Activated CD8-positive, alpha-beta memory T cell treated with anti-CD3 and anti-CD28 coated beads, Interleukin-2, amount 10 ng/mL, durations not matched to agents 7 days and 5 days (primary cell): ENCODE data around the gene AGXT. TPM values are rescaled to one million over a fixed set of nuclear protein-coding genes. Genes with fewer than 3 reads are reported as not detected.

Source experiments
- ATAC-seq: fragments of 150-1000 bp; cut with Tn5 transposase; one replicate; pipeline ENCODE4 v1.10.0; 2021; ENCODE audit warnings: moderate library complexity
- CTCF ChIA-PET: fragments of 350-600 bp; sonication (Branson Sonifier 250); formaldehyde crosslinking; loops from one replicate; lab custom pipeline; 2021; ENCODE audit warnings: antibody characterized with exemption; lab: Charles Lee
- DNase-seq: peaks from one replicate; pipeline ENCODE4 v3.0.0-alpha.2; 2020
- H3K27ac Mint-ChIP-seq: one replicate; pipeline ENCODE4 v1.8.0; 2021; ENCODE audit warnings: mild to moderate bottlenecking, mixed read lengths
- H3K27me3 Mint-ChIP-seq: one replicate; pipeline ENCODE4 v1.8.0; 2021; ENCODE audit warnings: mixed read lengths
- H3K36me3 Mint-ChIP-seq: one replicate; pipeline ENCODE4 v1.8.0; 2021; ENCODE audit warnings: mild to moderate bottlenecking, mixed read lengths
- H3K4me1 Mint-ChIP-seq: one replicate; pipeline ENCODE4 v1.8.0; 2021; ENCODE audit warnings: mixed read lengths
- H3K4me3 Mint-ChIP-seq: one replicate; pipeline ENCODE4 v1.8.0; 2021; ENCODE audit warnings: mild to moderate bottlenecking, moderate library complexity, mixed read lengths
- H3K9me3 Mint-ChIP-seq: one replicate; pipeline ENCODE4 v1.8.0; 2022; ENCODE audit warnings: low read depth, mixed read lengths
- total RNA-seq, 2 experiments: library from RNA; stranded (reverse); gene quantifications; one replicate each; pipeline ENCODE4 v1.2.3, GENCODE V29; 2021

AGXT gene
- total RNA-seq, 2 experiments from 2014 or later = not detected

DNA sequence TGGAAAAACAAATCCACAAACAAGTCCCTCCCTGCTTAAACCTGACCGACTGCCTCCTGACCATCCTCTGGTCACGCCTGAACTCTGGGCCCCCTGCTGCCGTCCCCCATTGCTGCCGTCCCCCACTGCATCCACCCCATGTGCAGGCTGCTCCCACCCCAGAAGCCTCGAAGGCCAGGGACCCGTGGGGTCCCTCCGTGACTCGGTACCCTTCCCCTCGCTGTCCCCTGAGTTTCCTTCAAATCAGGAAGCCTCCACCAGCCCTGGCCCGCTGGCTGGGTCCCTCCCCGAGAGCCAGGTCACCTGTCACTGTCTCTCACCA lies 17.9 kb upstream of the AGXT start:
- peaks cover 12% of the 10 kb centered on the region for H3K9me3 Mint-ChIP-seq
- no peak for DNase-seq

DNA sequence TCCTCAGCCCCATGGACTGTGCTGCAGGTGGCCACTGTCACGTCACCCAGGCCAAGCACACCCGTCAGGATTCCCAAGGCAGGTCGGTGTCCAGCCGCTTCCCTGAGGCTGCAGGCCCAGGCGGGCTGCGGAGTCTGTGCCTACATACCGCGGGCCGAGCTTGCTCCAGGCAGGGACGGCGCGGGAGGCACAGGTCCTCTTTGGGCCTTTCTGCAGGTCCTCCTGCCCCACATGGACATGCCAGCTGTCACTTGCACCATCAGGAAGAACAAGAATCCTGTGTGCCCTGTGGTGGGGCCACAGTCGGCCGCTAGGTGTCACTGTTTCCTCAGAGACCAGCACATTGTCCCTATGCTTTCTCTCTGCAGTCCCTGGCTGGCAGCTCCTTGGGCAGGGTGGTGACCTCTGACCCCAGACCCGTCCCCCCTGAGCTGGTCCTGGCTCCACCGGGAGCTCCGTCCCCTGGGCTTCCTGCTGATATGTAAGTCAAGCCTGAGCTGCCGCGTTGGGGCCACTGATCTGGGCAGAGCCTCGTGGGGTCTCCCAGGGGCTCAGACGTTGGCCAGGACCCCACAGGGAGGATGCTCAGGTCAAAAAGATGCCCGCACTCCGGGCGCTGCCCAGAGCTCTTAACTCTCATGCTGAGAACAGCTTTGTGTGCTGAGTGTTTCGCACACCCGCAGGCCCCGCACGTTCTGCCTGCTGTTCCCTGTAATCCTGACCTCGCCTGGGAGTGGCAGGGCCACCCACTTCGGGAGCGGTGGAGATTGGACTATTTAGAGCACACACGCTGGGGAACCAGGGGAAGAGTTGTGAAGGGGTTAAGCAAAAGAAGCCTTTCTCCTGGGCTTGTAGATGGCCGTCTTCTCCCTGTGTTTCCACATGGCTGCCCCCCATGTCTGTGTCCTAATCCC lies 17.3 kb upstream of the AGXT start:
- peaks cover 3% of the 10 kb centered on the region for H3K27me3 Mint-ChIP-seq
- CTCF ChIA-PET = interaction anchor here (0.7 to 2.5 kb wide), 10 partner anchors 9 to 883 kb away, joined by 3 to 22 read pairs (median 3); partner anchors contain the start of genes D2HGDH and PPP1R7
- H3K36me3 Mint-ChIP-seq = no peaks in the 10 kb centered on the region
- no peak overlapping the region for H3K4me3 Mint-ChIP-seq
- peak; percentile 92 for ATAC-seq
- DNase-seq = peak; percentile 86
- no peak overlapping the region for H3K27ac Mint-ChIP-seq
- peaks cover 11% of the 10 kb centered on the region for H3K9me3 Mint-ChIP-seq
- H3K4me1 Mint-ChIP-seq = no peaks in the 10 kb centered on the region

More for the DNA sequence above, 17.9 kb upstream of the AGXT start:
- H3K4me1 Mint-ChIP-seq = no peaks in the 10 kb centered on the region
- no peaks in the 10 kb centered on the region for H3K36me3 Mint-ChIP-seq
- no peak overlapping the region for H3K4me3 Mint-ChIP-seq
- CTCF ChIA-PET = interaction anchor here (0.7 to 2.5 kb wide), 7 partner anchors 10 to 883 kb away, joined by 3 to 22 read pairs (median 3); partner anchors contain the start of genes D2HGDH and PPP1R7
- no peak for ATAC-seq
- no peak overlapping the region for H3K27ac Mint-ChIP-seq
- peaks cover 3% of the 10 kb centered on the region for H3K27me3 Mint-ChIP-seq

DNA sequence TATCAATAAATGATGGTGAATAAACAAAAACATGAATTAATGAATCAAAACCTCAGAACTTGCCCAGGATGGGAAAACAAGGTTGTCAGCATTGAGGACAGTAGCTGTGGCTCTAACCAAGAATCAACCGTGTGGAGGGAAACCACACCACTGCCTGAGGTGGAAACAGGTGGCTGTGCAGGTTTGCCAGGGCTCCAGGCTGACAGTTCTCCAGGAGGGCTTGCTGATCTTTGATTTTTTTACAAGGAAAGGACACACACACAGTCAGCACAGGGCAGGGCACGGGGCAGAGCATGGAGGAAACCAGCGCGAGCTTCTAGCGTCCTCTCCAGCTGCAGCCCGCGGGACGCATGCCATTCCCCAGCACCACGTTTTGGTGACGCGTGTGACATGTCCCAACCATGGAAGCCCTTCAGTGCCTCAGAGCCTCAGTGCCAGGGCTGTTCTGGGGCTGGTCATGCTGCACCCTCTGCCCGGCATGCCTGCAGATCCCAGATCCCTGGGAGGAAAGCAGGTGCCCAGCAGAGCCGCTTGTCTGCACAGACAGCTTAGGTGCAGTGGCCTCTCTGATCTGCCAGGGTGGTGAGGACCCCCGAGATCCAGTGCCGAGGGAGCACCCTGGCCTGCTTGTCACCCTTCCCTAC lies 15.8 kb upstream of the AGXT start:
- Mint-ChIP-seq H3K27me3 (peaks cover 3% of the 10 kb centered on the region), H3K27ac (no peak overlapping the region), H3K9me3 (peaks cover 7% of the 10 kb centered on the region), H3K4me3 (no peak overlapping the region), H3K4me1 (no peaks in the 10 kb centered on the region), H3K36me3 (no peaks in the 10 kb centered on the region)
- CTCF ChIA-PET = interaction anchor here (1.5 kb wide), 1 partner anchor 225 kb away, joined by 4 read pairs; no protein-coding TSS in a partner anchor
- ATAC-seq (no peak), DNase-seq (no peak)

DNA sequence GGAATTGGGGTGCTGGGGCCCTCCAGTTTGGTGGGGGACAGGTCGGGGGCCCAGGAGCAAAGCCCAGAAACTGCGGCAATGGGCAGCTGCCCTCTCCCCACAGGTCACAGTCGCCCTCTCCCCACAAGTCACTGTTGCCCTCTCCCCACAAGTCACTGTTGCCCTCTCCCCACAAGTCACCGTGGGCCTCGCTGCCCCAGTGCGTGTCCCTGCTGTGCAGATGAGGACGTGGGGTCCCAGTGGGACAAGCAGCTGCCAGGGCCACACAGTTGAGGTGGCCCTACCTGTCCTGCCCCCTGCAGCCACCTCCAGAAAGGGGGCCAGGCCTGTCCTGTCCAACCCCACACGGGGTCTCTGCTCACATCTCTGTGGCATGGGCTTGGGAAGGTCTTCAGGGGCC lies 13.0 kb upstream of the AGXT start:
- no peaks in the 10 kb centered on the region for H3K36me3 Mint-ChIP-seq
- no peaks in the 10 kb centered on the region for H3K4me1 Mint-ChIP-seq
- peaks cover 4% of the 10 kb centered on the region for H3K27me3 Mint-ChIP-seq
- no peak overlapping the region for H3K27ac Mint-ChIP-seq
- DNase-seq = no peak
- CTCF ChIA-PET = no interaction called here
- no peak overlapping the region for H3K4me3 Mint-ChIP-seq
- no peak for ATAC-seq
- peaks cover 5% of the 10 kb centered on the region for H3K9me3 Mint-ChIP-seq

DNA sequence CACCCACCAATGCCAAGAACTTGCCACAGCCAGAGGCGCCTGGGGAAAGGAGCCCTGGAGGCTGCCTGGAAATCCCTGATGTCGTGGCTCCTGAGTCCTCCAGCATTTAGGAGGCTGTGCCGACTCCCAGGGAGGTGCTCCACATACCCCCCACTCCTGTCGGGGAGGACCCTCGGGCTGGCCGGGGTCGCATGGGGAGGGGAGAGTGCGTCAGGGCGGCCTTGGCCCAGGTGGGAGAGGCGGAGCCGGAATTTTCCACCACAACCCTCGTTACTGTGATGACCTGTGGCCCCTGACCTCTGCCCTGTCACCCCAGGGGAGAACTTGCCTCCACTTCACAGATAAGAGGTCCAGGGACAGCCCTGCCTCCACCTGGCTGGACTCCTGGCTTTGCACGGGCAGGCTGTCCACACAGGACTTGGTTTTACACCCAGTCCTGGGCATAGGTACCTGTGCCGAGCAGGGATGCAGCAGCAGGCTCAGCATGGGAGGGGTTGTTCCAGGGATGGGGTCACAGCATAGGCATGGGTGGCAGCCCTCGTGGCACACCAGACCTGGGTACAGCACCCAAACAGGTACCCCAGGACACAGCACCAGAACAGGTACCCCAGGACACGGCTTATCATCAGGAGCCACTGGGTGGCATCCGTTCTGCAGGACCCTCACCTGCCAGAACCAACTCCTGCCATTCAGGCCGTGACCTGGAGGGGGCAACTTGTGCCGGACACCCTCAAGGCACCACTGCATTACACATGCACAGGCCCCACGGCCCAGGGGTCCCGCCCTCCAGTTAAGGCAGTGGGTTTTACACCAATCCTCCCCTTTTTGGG lies 12.3 kb upstream of the AGXT start:
- no peak overlapping the region for H3K27ac Mint-ChIP-seq
- CTCF ChIA-PET = no interaction called here
- H3K36me3 Mint-ChIP-seq = no peaks in the 10 kb centered on the region
- H3K9me3 Mint-ChIP-seq = peaks cover 5% of the 10 kb centered on the region
- ATAC-seq (no peak), DNase-seq (no peak)
- peaks cover 5% of the 10 kb centered on the region for H3K27me3 Mint-ChIP-seq
- no peaks in the 10 kb centered on the region for H3K4me1 Mint-ChIP-seq
- H3K4me3 Mint-ChIP-seq = no peak overlapping the region

DNA sequence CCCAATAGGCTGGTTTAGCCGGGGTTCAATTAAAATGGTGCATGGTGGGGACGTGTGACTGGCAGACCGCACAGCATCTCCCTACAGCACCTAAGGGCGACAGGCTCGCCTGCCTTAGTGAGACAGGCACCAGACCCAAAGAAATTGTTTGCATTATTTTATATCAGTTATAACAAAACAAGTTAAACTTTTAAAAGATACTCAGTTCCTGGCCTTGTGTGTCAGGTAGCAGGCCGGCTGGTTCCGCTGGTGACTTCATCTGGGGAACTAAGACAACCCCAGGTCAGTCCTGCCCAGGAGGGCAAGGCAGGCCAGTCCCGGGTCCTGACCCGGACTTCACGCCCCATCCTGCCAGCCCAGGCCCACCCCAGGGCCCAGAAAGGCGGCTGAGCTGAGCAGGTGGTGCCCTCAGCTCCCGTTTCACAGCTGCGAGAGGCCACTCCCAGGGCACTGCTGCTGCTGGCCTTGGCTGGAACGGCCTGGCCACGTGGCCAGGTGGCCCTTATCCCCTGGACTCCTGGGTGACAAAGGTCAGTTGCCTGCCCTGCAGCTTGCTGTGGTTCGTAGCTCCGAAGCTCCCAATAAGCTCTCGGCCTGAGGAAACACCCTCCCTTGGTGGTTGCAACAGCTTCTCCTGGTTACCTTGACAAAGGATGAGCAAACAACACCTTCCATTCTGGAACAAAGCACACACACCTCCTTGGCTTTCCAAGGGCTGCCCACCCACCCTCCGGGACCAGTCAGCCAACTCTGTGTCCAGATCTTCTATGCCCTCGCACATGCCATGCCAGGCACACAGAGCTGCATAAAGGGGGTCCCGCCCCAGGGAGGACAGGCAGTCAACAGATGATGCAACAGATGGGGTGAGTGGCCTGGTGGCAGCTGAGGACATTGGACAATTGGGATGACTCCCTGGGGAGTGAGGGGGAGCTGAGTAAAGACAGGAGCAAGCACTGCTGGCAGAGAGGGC lies 11.3 kb upstream of the AGXT start:
- H3K4me3 Mint-ChIP-seq = no peak overlapping the region
- CTCF ChIA-PET = no interaction called here
- peaks cover 4% of the 10 kb centered on the region for H3K27me3 Mint-ChIP-seq
- H3K27ac Mint-ChIP-seq = no peak overlapping the region
- no peak for ATAC-seq
- H3K36me3 Mint-ChIP-seq = no peaks in the 10 kb centered on the region
- peaks cover 5% of the 10 kb centered on the region for H3K9me3 Mint-ChIP-seq
- DNase-seq = no peak
- H3K4me1 Mint-ChIP-seq = no peaks in the 10 kb centered on the region

DNA sequence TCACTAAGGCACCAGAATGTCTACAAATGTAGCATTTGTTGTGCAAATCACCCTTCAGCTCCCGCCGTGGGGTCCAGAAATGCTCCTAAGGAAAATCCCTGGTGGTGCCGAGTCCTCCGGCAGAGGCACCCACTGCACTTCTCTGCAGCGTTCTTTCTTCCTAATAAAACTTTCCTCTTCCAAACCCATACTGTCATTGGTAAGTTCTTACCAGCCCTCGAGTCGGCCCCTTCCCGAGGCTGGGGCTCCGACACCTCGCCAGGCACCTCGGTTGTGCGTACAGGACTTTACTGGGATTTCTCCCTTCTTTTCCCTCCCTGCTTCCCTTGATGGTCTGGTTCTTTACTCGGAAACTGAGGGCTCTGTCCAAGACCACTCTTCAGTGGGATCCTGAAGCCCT lies 10.3 kb upstream of the AGXT start:
- H3K9me3 Mint-ChIP-seq = peaks cover 5% of the 10 kb centered on the region
- no peak for ATAC-seq
- no peaks in the 10 kb centered on the region for H3K36me3 Mint-ChIP-seq
- H3K4me1 Mint-ChIP-seq = no peaks in the 10 kb centered on the region
- CTCF ChIA-PET = no interaction called here
- H3K27ac Mint-ChIP-seq = no peak overlapping the region
- no peak overlapping the region for H3K4me3 Mint-ChIP-seq
- DNase-seq = no peak
- H3K27me3 Mint-ChIP-seq = peaks cover 12% of the 10 kb centered on the region

DNA sequence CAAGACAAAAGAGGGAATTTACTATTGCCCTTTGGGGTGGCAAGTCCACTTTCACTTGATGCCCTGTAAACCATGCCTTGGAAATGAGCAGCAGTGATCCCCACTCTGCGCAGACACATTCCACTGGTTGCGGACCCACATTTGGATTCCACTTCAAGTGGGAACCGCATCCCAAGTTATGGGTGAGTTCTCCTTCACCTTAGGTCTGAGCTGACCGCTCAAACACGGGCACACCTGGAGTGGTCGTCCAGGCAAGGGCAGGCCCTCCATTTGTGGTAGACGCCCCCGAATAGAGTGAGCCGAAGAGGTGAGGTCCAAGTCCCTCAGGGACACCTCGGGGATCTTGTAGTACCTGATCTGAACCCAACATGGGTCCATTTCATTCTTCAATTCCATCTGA lies 9.8 kb upstream of the AGXT start:
- ATAC-seq = no peak
- Mint-ChIP-seq H3K4me3 (no peak overlapping the region), H3K4me1 (no peaks in the 10 kb centered on the region), H3K36me3 (no peaks in the 10 kb centered on the region), H3K27me3 (peaks cover 12% of the 10 kb centered on the region), H3K27ac (no peak overlapping the region), H3K9me3 (peaks cover 5% of the 10 kb centered on the region)
- CTCF ChIA-PET = interaction anchor here (3.9 kb wide), 1 partner anchor 8 kb away, joined by 22 read pairs; no protein-coding TSS in a partner anchor
- DNase-seq = no peak

DNA sequence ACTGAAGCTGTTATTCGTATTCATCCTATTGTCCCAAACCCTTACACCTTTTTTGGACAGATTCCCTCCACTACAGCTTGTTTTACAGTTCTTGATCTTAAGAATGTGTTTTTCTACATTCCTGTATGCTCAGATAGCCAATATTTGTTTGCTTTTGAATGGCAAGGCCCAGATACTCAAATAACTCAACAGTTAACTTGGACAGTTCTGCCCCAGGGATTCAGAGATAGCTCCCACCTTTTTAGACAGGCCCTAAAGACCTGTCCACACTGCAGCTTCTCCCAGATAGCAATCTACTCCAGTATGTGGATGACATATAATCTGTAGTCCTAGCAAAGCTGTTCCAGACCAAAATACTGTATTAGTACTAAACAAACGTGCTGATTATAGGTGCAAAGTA lies 7.1 kb upstream of the AGXT start:
- no peak for ATAC-seq
- no peak for DNase-seq
- Mint-ChIP-seq H3K27ac (no peak overlapping the region), H3K36me3 (no peaks in the 10 kb centered on the region), H3K9me3 (no peaks in the 10 kb centered on the region), H3K4me1 (peaks cover 6% of the 10 kb centered on the region), H3K27me3 (peaks cover 23% of the 10 kb centered on the region), H3K4me3 (no peak overlapping the region)
- CTCF ChIA-PET = interaction anchor here (1.5 to 3.9 kb wide), 3 partner anchors 10 to 21 kb away, joined by 3 to 22 read pairs (median 7); no protein-coding TSS in a partner anchor

DNA sequence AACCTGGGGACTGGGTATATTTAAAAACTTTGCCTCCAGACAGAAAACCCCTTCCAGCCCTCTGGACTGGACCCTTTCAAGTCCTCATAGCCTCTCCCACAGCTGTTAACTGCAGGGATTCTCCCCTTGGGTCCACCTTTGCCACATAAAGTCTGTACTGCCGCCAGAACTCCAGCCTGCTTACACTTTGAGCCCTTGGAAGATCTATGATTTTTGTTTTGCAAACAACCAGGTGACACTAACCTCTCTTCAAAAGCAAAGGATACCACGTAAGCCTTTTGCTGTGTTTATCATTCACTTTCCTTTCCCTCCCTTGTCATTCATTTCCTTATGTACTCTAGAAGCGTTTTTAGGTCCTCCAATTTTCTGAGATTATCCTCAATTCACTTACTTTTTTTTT lies 4.1 kb upstream of the AGXT start:
- DNase-seq = no peak
- Mint-ChIP-seq H3K27ac (no peak overlapping the region), H3K4me1 (peaks cover 6% of the 10 kb centered on the region), H3K9me3 (no peaks in the 10 kb centered on the region), H3K36me3 (no peaks in the 10 kb centered on the region), H3K4me3 (no peak overlapping the region), H3K27me3 (peaks cover 23% of the 10 kb centered on the region)
- CTCF ChIA-PET = no interaction called here
- ATAC-seq = no peak

DNA sequence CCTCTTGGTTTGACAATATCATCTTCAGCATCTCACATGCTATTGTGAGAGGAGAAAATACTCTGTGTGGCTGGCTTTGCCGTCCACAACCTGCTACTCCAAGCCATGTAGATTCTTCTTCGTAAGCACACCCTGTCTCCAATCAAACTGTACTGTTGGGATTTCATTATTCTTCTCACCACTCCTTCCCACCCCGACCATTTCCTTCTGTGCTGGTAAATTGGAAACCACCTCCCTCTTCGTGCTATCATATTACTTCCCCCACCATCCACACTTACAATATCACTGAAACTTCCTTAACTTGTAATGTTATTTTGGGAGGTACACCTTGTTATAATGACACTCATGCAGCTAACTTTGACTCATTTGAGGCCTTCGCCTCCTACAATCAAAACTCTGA lies 3.2 kb upstream of the AGXT start:
- Mint-ChIP-seq H3K4me1 (peaks cover 6% of the 10 kb centered on the region), H3K27me3 (peaks cover 23% of the 10 kb centered on the region), H3K4me3 (no peak overlapping the region), H3K9me3 (no peaks in the 10 kb centered on the region), H3K27ac (no peak overlapping the region), H3K36me3 (no peaks in the 10 kb centered on the region)
- ATAC-seq (no peak), DNase-seq (no peak)
- CTCF ChIA-PET = no interaction called here

DNA sequence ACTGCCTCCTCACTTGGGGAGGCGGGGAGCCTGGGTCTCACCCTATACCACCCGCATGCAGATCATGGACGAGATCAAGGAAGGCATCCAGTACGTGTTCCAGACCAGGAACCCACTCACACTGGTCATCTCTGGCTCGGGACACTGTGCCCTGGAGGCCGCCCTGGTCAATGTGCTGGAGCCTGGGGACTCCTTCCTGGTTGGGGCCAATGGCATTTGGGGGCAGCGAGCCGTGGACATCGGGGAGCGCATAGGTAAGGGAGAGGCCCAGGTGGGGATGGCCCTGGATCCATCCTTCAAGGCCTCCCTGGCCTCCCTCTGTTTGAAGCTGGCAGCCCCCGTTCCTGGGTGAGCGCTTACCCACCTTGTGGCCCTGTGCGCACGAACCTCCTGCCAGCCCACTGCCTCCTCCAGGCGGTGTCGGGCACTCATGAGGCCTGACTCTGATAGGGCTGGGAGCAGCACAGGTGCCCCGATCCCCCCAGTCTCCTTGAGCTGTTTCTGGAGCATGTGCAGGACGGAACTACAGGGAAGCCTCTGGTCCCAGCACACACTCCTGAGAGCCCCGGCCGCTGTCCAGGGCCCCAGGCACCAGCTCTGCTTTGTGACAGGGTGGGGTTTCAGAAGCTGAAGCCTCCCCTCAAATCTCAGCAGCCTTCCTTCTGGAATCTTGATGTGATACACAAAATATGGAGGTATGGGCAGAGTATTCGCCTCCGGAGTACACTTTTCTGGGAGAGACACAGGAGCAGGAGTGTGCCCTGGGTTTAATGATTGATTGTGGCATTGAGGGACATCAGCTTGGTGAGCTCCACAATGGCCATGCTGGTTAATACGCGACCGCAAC lies 708 bp downstream of the AGXT start:
- Mint-ChIP-seq H3K36me3 (no peaks in the 10 kb centered on the region), H3K4me1 (peaks cover 6% of the 10 kb centered on the region), H3K27me3 (peaks cover 11% of the 10 kb centered on the region), H3K9me3 (no peaks in the 10 kb centered on the region), H3K27ac (no peak overlapping the region), H3K4me3 (no peak overlapping the region)
- DNase-seq (no peak), ATAC-seq (no peak)
- CTCF ChIA-PET = no interaction called here
